Measurements from ENCODE around the gene RHOT2. TPM values are rescaled to one million over a fixed set of nuclear protein-coding genes. Genes with fewer than 3 reads are reported as not detected.

The RHOT2 gene
- total RNA-seq, 4 donors from 2014 or later: 29.1 to 99.7 (median 71.7) TPM

DNA sequence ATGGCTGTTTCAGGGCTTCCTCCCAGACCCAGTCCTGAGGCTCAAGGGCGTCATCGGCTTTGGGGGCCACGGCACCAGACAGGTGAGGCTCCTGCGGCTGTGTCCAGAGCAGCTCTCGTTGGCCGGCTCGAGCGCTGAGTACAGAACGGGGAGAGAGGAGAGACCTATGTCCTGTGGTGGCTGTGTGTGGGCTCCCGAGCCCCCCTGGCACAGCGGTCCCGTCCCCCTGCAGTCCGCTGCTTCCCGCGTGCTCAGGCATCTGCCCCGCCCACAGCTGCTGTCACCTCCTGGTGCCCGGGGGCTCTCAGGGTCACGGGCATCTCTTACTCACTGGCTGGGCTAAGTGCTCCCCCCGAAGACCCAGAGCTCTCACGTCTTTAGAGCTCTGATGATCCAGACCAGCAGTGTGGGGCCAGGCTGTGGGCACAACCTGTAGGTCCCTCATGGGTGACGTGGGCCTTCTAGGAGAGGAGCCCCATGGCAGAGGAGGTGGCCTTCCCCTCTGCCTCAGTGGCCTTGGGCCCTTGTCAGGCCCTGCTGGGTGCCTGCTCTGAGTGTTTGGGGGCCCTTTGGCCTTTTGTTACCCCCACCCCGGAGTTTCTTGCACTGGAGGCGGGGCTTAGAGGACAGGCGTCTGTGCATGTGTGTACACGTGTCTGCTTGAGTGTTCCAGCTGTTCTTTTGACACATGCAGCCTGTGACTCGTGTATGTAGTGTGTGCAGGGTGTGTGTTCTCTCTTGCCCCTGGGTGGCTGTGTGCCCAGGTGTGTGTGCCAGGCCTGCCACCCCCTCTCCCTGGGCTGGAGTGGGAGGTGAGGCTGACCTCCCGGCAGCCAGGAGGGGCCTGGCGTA, 15.3 kb upstream of the RHOT2 start:
- Histone ChIP-seq H3K4me3 (no peak overlapping the region), H3K9me3 (no peaks in the 10 kb centered on the region), H3K4me1 (peaks cover 0 to 21% of the 10 kb centered on the region in 2 donors), H3K27me3 (no peaks in the 10 kb centered on the region), H3K36me3 (no peaks in the 10 kb centered on the region), H3K27ac (no peak overlapping the region)
- intact Hi-C loops (cut with DNase I; ENCODE audit: low total_unique reads): no loop called here
- TF ChIP-seq POLR2A (IDR thresholded peaks at IDR 0.05): no peak
- TF ChIP-seq, protein P1, sequence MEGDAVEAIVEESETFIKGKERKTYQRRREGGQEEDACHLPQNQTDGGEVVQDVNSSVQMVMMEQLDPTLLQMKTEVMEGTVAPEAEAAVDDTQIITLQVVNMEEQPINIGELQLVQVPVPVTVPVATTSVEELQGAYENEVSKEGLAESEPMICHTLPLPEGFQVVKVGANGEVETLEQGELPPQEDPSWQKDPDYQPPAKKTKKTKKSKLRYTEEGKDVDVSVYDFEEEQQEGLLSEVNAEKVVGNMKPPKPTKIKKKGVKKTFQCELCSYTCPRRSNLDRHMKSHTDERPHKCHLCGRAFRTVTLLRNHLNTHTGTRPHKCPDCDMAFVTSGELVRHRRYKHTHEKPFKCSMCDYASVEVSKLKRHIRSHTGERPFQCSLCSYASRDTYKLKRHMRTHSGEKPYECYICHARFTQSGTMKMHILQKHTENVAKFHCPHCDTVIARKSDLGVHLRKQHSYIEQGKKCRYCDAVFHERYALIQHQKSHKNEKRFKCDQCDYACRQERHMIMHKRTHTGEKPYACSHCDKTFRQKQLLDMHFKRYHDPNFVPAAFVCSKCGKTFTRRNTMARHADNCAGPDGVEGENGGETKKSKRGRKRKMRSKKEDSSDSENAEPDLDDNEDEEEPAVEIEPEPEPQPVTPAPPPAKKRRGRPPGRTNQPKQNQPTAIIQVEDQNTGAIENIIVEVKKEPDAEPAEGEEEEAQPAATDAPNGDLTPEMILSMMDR (IDR thresholded peaks at IDR 0.05): no peak
- DNase-seq: no peak

DNA sequence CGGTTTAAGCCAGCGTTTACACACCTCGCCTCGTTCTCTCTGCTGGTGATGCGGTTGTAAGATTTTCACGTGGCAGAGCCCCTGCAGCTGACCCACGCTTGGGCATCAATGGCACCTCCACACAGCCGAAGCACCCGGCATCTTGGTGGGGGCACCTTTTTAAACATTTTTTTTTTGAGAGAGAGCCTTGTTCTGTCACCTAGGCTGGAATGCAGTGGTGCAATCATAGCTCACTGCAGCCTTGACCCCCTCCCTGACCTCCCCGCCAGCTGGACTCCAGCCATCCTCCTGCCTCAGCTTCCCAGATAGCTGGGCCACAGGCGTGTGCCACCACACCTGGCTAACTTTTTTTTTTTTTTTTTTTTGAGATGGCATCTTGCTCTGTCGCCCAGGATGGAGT, 13.9 kb upstream of the RHOT2 start:
- intact Hi-C loops (cut with DNase I; ENCODE audit: low total_unique reads): no loop called here
- Histone ChIP-seq H3K9me3 (no peaks in the 10 kb centered on the region), H3K27ac (no peak overlapping the region), H3K4me3 (no peak overlapping the region), H3K27me3 (no peaks in the 10 kb centered on the region), H3K4me1 (peaks cover 0 to 14% of the 10 kb centered on the region in 2 donors), H3K36me3 (no peaks in the 10 kb centered on the region)
- DNase-seq: no peak
- TF ChIP-seq POLR2A (IDR thresholded peaks at IDR 0.05): no peak
- TF ChIP-seq, protein P1 (IDR thresholded peaks at IDR 0.05): no peak

DNA sequence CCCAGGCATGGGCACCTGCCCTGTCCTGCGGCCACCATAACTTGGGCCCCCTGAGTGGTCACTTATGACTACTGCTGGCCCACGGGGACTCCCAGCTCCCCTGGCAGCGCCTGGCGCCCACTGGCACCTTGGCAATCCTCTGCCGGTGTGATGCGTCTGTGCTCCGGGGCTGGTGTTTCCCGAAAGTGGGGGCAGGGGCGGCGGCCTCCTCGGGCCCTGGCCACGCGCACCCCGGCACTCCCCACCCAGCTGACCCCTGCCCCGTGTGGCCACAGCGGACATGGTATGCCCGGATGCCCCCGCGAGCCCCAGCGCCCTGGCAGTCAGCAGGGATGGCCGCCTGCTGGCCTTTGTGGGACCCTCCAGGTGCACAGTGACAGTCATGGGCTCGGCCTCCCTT, 10.4 kb upstream of the RHOT2 start:
- Histone ChIP-seq H3K36me3 (no peaks in the 10 kb centered on the region), H3K4me3 (no peak overlapping the region), H3K27ac (no peak overlapping the region), H3K27me3 (no peaks in the 10 kb centered on the region), H3K9me3 (no peaks in the 10 kb centered on the region), H3K4me1 (peaks cover 3 to 5% of the 10 kb centered on the region in 2 donors)
- TF ChIP-seq, protein P1 (IDR thresholded peaks at IDR 0.05): no peak
- TF ChIP-seq POLR2A (IDR thresholded peaks at IDR 0.05): no peak
- intact Hi-C loops (cut with DNase I; ENCODE audit: low total_unique reads): no loop called here
- no peak for DNase-seq

GRCh38 chr16:658679-659571, 9.0 kb upstream of the RHOT2 start:
- Histone ChIP-seq H3K27ac (no peak overlapping the region), H3K36me3 (no peaks in the 10 kb centered on the region), H3K4me1 (peaks cover 3 to 5% of the 10 kb centered on the region in 2 donors), H3K4me3 (no peak overlapping the region), H3K27me3 (no peaks in the 10 kb centered on the region), H3K9me3 (no peaks in the 10 kb centered on the region)
- no peak for TF ChIP-seq POLR2A (IDR thresholded peaks at IDR 0.05)
- TF ChIP-seq, protein P1 (IDR thresholded peaks at IDR 0.05): no peak
- no peak for DNase-seq
- intact Hi-C loops (cut with DNase I; ENCODE audit: low total_unique reads): no loop called here

All from uterus (tissue), 4 donors.